ENCODE results near the gene ATG16L2. TPM values are rescaled to one million over a fixed set of nuclear protein-coding genes. Genes with fewer than 3 reads are reported as not detected.

Gene ATG16L2
- total and polyA plus RNA-seq, 2 donors (not counting 1 experiment from before 2014, with no cell fraction given) = 3.3 to 8.8 TPM

GRCh38 chr11:72767203-72768062 lies 46.8 kb upstream of the ATG16L2 start:
- H3K9me3 ChIP-seq (ENCODE audit: control insufficient read depth, insufficient read depth, low read depth, low read length) = no peaks in the 10 kb centered on the region
- DNase-seq (ENCODE audit: low read depth in 2 of 2) = no peak

GRCh38 chr11:72768581-72768980 lies 45.6 kb upstream of the ATG16L2 start:
- DNase-seq (ENCODE audit: low read depth in 2 of 2) = no peak
- no peak overlapping the region for H3K4me2 ChIP-seq (ENCODE audit: extremely low read depth, insufficient read depth, low read length)

More at GRCh38 chr11:72767203-72768062, 46.8 kb upstream of the ATG16L2 start:
- Histone ChIP-seq H3K79me2 (ENCODE audit: control insufficient read depth, insufficient read depth, low read length) (no peaks in the 10 kb centered on the region), H3K36me3 (ENCODE audit: control insufficient read depth, insufficient read depth, low read length) (no peaks in the 10 kb centered on the region), H3K4me1 (ENCODE audit: control insufficient read depth, extremely low read depth, insufficient read depth, low read length) (peaks cover 6% of the 10 kb centered on the region), H3K9ac (ENCODE audit: insufficient read depth, low read length) (no peak overlapping the region), H3K4me2 (ENCODE audit: extremely low read depth, insufficient read depth, low read length) (no peak overlapping the region), H4K20me1 (ENCODE audit: control insufficient read depth, extremely low read depth, insufficient read depth, low read length) (no peaks in the 10 kb centered on the region), H3K27me3 (ENCODE audit: control insufficient read depth, insufficient read depth, low read length) (no peaks in the 10 kb centered on the region), H3K27ac (ENCODE audit: insufficient read depth, low read length) (no peak overlapping the region), H3K4me3 (replicated peaks in 1 of 4; ENCODE audit: control extremely low read depth in 1 of 4, insufficient read depth in 1 of 4, low read depth in 3 of 4, low read length in 4 of 4) (no peak overlapping the region), H2AFZ (ENCODE audit: low read length) (no peak overlapping the region)
- TF ChIP-seq CTCF (conservative IDR thresholded peaks at IDR 0.05 in 1 of 2, IDR thresholded peaks at IDR 0.05 in 1 of 2; ENCODE audit: low read depth in 1 of 2, low read length in 2 of 2) (no peak), EZH2 (IDR thresholded peaks at IDR 0.05; ENCODE audit: low read length, missing control alignments) (no peak)

More at GRCh38 chr11:72768581-72768980, 45.6 kb upstream of the ATG16L2 start:
- H3K4me1 ChIP-seq (ENCODE audit: control insufficient read depth, extremely low read depth, insufficient read depth, low read length) = peaks cover 15% of the 10 kb centered on the region
- H3K4me3 ChIP-seq (replicated peaks in 1 of 4; ENCODE audit: control extremely low read depth in 1 of 4, insufficient read depth in 1 of 4, low read depth in 3 of 4, low read length in 4 of 4) = no peak overlapping the region
- H2AFZ ChIP-seq (ENCODE audit: low read length) = no peak overlapping the region
- no peaks in the 10 kb centered on the region for H3K27me3 ChIP-seq (ENCODE audit: control insufficient read depth, insufficient read depth, low read length)
- no peaks in the 10 kb centered on the region for H4K20me1 ChIP-seq (ENCODE audit: control insufficient read depth, extremely low read depth, insufficient read depth, low read length)
- no peak for TF ChIP-seq CTCF (conservative IDR thresholded peaks at IDR 0.05 in 1 of 2, IDR thresholded peaks at IDR 0.05 in 1 of 2; ENCODE audit: low read depth in 1 of 2, low read length in 2 of 2)
- no peak for TF ChIP-seq EZH2 (IDR thresholded peaks at IDR 0.05; ENCODE audit: low read length, missing control alignments)
- no peak overlapping the region for H3K27ac ChIP-seq (ENCODE audit: insufficient read depth, low read length)
- H3K9me3 ChIP-seq (ENCODE audit: control insufficient read depth, insufficient read depth, low read depth, low read length) = no peaks in the 10 kb centered on the region
- H3K9ac ChIP-seq (ENCODE audit: insufficient read depth, low read length) = no peak overlapping the region
- no peaks in the 10 kb centered on the region for H3K36me3 ChIP-seq (ENCODE audit: control insufficient read depth, insufficient read depth, low read length)
- H3K79me2 ChIP-seq (ENCODE audit: control insufficient read depth, insufficient read depth, low read length) = no peaks in the 10 kb centered on the region

Measured in fibroblast of lung (primary cell).